GM20000 (cell line): ENCODE results near the gene ADD1.

Experiments used
- DNase-seq: peaks from one replicate; pipeline ENCODE4 v3.0.0; 2012; ENCODE audit warnings: low spot score
- TF ChIP-seq, protein P1 (sequence below): IDR thresholded peaks from 2 replicates; pipeline ENCODE4 v1.5.1; 2012; ENCODE audit warnings: mild to moderate bottlenecking, control low read depth; ENCODE audit errors: extremely low read depth, missing control alignments

The ADD1 gene

DNA sequence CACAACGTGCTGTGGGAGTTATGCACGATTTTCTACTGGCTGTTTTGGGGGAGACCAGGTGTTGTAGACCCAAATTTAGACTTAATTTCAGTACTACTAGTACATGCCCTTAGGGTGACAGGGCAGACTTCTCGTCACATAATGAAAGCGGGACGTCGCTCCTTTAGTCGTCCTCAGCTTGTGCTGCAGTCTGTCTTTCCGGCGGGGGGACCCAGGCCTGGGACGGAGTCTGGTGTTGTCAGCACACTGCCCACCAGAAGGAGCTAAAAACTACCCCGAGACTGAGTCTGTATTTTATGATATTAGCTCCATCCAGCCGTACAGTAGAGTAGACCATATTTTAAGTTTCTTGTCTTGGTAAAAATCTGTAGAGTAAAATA is 84.0 kb downstream of the ADD1 start:
- no peak for DNase-seq
- TF ChIP-seq, protein P1, sequence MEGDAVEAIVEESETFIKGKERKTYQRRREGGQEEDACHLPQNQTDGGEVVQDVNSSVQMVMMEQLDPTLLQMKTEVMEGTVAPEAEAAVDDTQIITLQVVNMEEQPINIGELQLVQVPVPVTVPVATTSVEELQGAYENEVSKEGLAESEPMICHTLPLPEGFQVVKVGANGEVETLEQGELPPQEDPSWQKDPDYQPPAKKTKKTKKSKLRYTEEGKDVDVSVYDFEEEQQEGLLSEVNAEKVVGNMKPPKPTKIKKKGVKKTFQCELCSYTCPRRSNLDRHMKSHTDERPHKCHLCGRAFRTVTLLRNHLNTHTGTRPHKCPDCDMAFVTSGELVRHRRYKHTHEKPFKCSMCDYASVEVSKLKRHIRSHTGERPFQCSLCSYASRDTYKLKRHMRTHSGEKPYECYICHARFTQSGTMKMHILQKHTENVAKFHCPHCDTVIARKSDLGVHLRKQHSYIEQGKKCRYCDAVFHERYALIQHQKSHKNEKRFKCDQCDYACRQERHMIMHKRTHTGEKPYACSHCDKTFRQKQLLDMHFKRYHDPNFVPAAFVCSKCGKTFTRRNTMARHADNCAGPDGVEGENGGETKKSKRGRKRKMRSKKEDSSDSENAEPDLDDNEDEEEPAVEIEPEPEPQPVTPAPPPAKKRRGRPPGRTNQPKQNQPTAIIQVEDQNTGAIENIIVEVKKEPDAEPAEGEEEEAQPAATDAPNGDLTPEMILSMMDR = no peak

DNA sequence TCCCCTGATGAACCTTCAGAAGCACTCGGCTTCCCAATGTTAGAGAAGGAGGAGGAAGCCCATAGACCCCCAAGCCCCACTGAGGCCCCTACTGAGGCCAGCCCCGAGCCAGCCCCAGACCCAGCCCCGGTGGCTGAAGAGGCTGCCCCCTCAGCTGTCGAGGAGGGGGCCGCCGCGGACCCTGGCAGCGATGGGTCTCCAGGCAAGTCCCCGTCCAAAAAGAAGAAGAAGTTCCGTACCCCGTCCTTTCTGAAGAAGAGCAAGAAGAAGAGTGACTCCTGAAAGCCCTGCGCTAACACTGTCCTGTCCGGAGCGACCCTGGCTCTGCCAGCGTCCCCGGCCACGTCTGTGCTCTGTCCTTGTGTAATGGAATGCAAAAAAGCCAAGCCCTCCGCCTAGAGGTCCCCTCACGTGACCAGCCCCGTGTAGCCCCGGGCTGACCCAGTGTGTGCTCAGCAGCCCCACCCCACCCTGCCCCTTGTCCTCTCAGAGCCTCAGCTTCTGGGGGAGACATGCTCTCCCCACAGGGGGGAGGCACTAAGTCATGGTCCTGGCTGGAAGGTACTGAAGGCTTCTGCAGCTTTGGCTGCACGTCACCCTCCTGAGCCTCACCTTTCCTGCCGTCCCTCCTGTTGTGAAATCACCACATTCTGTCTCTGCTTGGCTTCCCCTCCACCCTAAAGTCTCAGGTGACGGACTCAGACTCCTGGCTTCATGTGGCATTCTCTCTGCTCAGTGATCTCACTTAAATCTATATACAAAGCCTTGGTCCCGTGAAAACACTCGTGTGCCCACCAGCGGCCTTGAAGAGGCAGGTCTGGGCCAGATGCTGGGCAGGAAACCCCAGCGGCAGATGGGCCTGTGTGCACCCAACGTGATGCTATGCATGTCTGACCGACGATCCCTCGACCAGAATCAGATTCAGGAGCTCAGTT is 84.9 kb downstream of the ADD1 start:
- no peak for DNase-seq
- TF ChIP-seq, protein P1 = no peak

DNA sequence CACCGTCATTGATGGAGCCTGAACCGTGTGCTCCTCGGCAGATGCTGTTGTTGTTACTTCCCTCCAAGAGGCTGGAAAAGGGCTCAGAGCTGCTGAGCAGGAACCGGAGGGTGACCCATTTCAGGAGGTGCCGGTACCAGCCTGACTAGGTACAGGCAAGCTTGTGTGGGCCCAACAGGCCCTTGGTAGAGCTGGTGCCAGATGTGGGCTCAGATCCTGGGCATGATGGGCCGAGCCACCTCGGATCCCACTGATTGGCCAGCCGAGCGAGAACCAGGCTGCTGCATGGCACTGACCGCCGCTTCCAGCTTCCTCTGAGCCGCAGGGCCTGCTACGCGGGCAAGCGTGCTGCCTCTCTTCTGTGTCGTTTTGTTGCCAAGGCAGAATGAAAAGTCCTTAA is 85.8 kb downstream of the ADD1 start:
- TF ChIP-seq, protein P1 = no peak

DNA sequence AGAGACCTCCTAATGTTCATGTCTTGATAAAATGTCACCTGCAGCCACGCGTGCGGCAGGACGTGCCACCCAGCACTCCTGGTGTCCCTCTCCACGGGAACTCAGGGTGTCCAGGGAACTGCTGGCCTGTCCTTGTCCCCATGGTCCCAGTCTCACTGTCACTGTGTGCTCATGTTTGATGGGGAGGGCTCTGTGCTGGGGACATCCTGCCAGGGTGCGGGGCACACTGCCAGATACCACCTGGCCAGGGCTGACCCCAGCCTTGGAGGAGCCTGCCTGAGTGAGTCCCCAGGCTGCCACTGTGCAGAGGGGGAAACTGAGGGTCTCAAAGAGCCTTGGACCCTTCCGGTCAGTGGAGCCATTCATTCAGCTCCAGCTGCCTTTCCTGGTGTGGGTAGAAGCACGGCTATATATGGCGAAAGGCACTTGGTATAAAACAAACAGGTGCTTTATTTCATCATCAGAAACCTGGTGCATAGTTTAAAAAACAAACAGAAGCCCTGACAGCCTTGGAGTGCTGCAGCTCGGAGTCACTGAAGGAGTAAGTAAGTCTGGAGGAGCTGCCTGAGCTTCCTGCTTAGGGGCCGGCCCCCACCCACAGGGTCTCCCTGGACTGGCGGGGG is 86.6 kb downstream of the ADD1 start:
- DNase-seq = no peak
- TF ChIP-seq, protein P1 = no peak

More for the DNA sequence above, 85.8 kb downstream of the ADD1 start:
- DNase-seq = no peak

DNA sequence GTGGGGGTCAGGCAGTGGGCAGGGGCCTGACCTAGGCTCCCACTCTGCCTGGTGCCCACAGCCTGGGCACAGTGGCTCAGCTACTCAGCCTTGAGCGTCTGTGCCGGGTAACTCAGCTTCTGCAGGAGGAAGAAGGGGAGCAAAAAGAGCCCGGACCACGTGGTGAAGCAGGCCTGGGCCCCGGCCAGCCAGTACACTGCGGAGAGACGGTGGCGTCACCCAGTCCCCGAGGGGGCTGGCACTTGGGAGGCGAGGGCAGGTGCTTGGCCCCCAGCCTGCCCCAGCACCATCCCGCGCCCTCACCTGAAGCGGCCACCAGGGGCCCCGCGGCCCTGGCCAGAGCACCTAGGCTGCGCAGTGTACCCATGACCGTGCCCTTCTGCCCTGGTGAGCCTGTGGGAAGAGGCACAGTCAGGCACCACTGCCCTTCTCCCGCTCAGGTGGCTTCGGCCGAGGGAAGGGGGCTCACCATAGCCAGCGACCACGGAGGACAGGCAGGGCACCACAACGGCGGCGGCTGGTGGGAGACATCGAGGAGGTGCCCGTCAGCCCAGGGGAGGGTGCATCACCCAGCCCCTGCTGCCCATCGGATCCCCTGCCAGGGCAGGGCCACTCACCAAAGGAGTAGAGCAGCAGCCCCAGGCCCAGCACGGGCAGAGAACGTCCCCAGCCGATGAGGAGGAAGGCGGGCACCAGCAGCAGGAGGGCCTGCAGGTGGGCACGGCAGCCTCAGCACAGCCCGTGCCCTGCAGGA is 87.3 kb downstream of the ADD1 start:
- no peak for DNase-seq
- TF ChIP-seq, protein P1 = peak; percentile 9

DNA sequence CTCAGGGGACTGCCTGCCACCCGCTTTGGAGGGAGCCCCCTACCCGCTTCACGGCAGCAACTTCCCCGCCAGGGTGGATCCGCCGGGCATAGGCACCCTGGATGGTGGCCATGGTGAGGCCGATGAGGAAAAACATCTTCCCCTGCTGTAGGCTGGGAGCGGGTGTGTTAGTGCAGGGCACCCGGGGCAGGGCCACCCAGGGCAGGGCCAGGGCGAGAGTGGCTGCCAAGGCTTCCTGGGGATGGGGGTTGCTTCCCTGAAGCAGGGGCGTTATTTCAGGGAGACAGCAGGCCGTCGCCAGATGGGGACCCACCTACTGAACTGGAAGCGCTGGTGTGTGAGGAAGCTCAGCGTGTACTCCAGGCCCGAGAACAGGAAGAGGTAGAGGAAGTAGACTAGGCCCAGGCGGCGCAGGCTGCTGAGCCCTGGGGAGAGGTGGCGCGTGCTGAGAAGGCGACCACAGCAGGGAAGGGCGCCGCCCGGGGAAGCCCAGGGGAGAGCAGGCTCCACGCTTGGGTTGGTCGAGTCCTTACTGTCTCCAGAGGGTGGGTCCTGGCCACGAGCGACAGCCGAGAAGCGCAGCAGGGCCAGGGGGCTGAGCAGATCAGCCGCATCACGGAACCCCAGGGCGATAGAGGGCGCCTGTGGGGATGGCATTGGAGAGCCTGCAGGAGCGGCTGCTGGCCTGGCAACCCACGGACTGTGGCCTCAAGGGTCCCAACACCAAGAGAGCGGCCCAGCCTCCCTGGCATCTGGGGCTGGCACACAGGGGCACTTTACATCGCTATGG is 88.1 kb downstream of the ADD1 start:
- peak; percentile 83 for DNase-seq
- TF ChIP-seq, protein P1 = peak; percentile 33
